ENCODE results near the gene USP8. TPM values are rescaled to one million over a fixed set of nuclear protein-coding genes. Genes with fewer than 3 reads are reported as not detected.
"Not testable (repeated sequence)": the region's sequence is repeated elsewhere in the genome, so short reads cannot be mapped to it uniquely, and the experiment has no call there.

Gene USP8
- 10 to 100 TPM; 45.3 to 60.2 (median 50.8) TPM for total RNA-seq

- TF ChIP-seq CTCF (IDR thresholded peaks at IDR 0.05): no peak
- ATAC-seq (ENCODE audit: low FRiP score): peak; percentile 100
- peak; percentile 86 for DNase-seq (ENCODE audit: low spot score)
Observed at GRCh38 chr15:50424066-50424890, at the start of gene USP8. TSS of gene USP8 (plus strand) at chr15:50424405. CDS start at chr15:50439074, 14,669 bp downstream.

DNA sequence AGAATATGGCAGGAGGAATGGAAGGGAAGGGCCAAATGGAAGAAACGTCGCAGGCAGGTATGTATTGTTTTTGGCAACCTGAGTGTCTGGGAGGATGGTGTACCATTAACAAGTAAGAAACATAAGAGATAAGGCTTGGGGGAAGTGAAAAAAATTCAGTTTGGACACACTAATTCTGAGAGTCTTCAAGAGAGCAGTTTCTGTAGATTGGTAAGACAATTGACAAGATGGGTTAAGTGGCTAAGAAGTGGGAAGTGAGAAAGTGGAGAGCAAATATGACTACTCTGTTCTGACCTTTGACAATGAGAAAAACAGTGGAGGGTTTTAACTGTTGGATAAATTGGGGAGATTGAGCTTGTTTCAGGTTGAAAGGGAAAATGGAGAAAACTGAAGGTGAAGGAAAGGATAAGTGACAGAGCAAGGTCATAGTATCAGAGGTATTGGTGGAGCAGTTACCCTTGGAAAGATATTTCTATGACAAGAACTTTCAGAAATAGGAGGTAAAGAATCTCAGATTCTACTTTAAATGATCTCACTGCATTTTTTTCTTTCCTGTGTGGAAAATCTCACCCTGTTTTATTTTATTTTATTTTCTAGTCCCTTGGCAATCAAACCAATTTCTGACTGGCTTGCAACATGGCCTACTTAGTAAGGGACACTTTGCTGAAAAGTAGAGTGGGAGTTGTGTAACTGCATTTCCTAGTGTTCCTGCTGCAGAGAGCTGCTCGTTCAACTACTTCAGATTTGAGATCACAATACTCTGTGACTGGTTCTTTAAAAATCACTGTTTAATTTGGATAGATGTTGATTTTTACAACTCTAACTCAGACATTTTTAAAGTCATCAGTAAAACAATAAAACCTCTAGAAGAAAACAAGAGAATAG, 46.1 kb upstream of the USP8 start:
- DNase-seq (ENCODE audit: low spot score) (no peak), ATAC-seq (ENCODE audit: low FRiP score) (no peak)
- TF ChIP-seq CTCF (IDR thresholded peaks at IDR 0.05): no peak

GRCh38 chr15:50378776-50379175, 45.4 kb upstream of the USP8 start:
- DNase-seq (ENCODE audit: low spot score) (no peak), ATAC-seq (ENCODE audit: low FRiP score) (no peak)
- no peak for TF ChIP-seq CTCF (IDR thresholded peaks at IDR 0.05)

- ATAC-seq (ENCODE audit: low FRiP score); DNase-seq (ENCODE audit: low spot score): not testable (repeated sequence)
Observed at GRCh38 chr15:50379413-50379812, 44.8 kb upstream of the USP8 start.

DNA sequence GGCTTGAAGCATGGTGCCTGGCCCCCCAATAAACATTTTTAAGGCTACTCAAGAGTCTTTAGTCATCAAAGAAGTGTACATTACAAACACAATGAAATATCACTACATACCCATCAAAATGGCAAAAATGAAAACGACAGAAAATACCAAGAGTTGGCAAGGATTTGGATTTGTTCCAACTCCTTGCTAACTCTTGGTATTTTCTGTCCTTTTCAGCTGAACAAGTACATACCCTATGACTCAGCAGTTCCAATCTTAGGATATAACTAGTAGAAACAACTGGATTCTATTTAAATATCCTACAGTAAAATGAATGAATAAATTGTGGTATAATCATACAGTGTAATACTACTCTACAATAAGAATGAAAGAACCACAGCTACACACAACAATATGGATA, 44.1 kb upstream of the USP8 start:
- DNase-seq (ENCODE audit: low spot score): no peak
- no peak for TF ChIP-seq CTCF (IDR thresholded peaks at IDR 0.05)
- no peak for ATAC-seq (ENCODE audit: low FRiP score)

GRCh38 chr15:50381438-50381837, 42.8 kb upstream of the USP8 start:
- TF ChIP-seq CTCF (IDR thresholded peaks at IDR 0.05): no peak
- ATAC-seq (ENCODE audit: low FRiP score): no peak

GRCh38 chr15:50382408-50382807, 41.8 kb upstream of the USP8 start:
- not testable (repeated sequence) for DNase-seq (ENCODE audit: low spot score); ATAC-seq (ENCODE audit: low FRiP score)

More at GRCh38 chr15:50381438-50381837, 42.8 kb upstream of the USP8 start:
- no peak for DNase-seq (ENCODE audit: low spot score)

Data from omental fat pad (tissue), 4 donors.